Esophagus squamous epithelium (tissue), 5 donors: ENCODE results near the gene FBN3. TPM values are rescaled to one million over a fixed set of nuclear protein-coding genes. Genes with fewer than 3 reads are reported as not detected.

ENCODE experiments used
- DNase-seq: peaks from one replicate; lab custom pipeline; 2025; lab: John Stamatoyannopoulos, UW
- H3K27ac ChIP-seq, 4 donors: fragments of 200-600 bp; sonication (generic); one replicate each; pipeline ENCODE4 v1.5.1; 2016 to 2019; ENCODE audit warnings: mild to moderate bottlenecking in 1 of 4
- H3K27me3 ChIP-seq, 4 donors: fragments of 200-600 bp; sonication (generic); 1 replicate in 3 of 4; 2 replicates in 1 of 4; pipeline versions ENCODE4 v1.5.1 to v1.6.0; 2017 to 2021; ENCODE audit warnings: antibody characterized with exemption in 1 of 4
- H3K36me3 ChIP-seq, 3 donors: fragments of 200-600 bp; sonication (generic); one replicate each; pipeline ENCODE4 v1.5.1; 2016 to 2019
- H3K4me1 ChIP-seq, 3 donors: fragments of 200-600 bp; sonication (generic); one replicate each; pipeline ENCODE4 v1.5.1; 2017 to 2019
- H3K4me3 ChIP-seq, 4 donors: fragments of 200-600 bp; sonication (generic); 1 replicate in 3 of 4; 2 replicates in 1 of 4; pipeline ENCODE4 v1.5.1; 2016 to 2019; ENCODE audit warnings: mild to moderate bottlenecking in 2 of 4, moderate library complexity in 1 of 4
- H3K9me3 ChIP-seq, 3 donors: fragments of 200-600 bp; sonication (generic); one replicate each; pipeline ENCODE4 v1.5.1; 2016 to 2019
- CTCF ChIP-seq, 6 experiments: fragments of 450-650 bp in 4 of 6; fragments of 200-600 bp in 2 of 6; sonication (generic) in 2 of 6; IDR thresholded peaks; one replicate each; pipeline ENCODE4 v1.5.1; 2016 to 2019; ENCODE audit warnings: antibody characterized with exemption in 6 of 6, mild to moderate bottlenecking in 4 of 6, moderate library complexity in 4 of 6
- POLR2A ChIP-seq, 4 donors: fragments of 450-650 bp; IDR thresholded peaks; one replicate each; pipeline ENCODE4 v1.6.1; 2017; ENCODE audit warnings: antibody characterized with exemption in 4 of 4, mild to moderate bottlenecking in 4 of 4, moderate library complexity in 3 of 4
- WGBS, 2 donors: methylation state at CpG; one replicate each; pipeline ENCODE4 v1.1.5; 2018; 5-methylcytosine and 5-hydroxymethylcytosine counted together
- intact Hi-C: fragments of 100-400 bp; cut with DNase I; formaldehyde crosslinking; loops from one replicate; pipeline ENCODE4 v1.15.0; 2022
- total RNA-seq, 4 donors: library from RNA; depleted of rRNA; stranded (reverse); fragments of >200 nt; gene quantifications; one replicate each; pipeline ENCODE4 v1.1.0, GENCODE V29; 2016
- donor health status: DM: yes; HTN: yes; CAD: no.

Gene FBN3
- total RNA-seq, 4 donors from 2014 or later, result 0.09 TPM; not detected in 3

DNA sequence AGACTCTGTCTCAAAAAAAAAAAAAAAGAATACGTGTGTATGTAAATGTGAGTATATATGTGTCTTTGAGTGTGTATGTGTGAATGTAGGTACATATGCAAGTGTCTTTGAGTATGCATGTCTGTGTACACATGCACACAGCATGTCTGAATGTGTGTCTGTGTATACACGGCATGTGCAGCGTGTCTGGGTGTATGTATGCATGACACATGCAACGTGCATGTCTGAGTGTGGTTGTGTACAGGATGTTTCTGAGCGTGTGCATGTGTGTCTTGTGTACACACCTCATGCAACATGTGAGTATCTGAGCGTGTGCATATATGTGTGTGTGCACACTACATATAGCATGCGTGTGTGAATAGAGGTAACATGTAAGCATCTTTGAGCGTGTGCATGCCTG lies 20.8 kb downstream of the FBN3 start:
- Histone ChIP-seq H3K9me3 (no peaks in the 10 kb centered on the region), H3K4me3 (no peak overlapping the region), H3K36me3 (no peaks in the 10 kb centered on the region), H3K4me1 (no peaks in the 10 kb centered on the region), H3K27ac (no peak overlapping the region), H3K27me3 (peaks cover 0 to 35% (median 0%) of the 10 kb centered on the region in 4 donors)
- intact Hi-C loops, result no loop called here
- TF ChIP-seq CTCF (IDR thresholded peaks at IDR 0.05) (no peak), POLR2A (IDR thresholded peaks at IDR 0.05) (no peak)
- WGBS, 2 donors, result 80 to 87% methylated on average over 7 to 8 of the region's 8 CpGs
- no peak for DNase-seq

GRCh38 chr19:8127311-8127710 lies 22.1 kb downstream of the FBN3 start:
- intact Hi-C loops, result no loop called here
- Histone ChIP-seq H3K4me1 (no peaks in the 10 kb centered on the region), H3K27ac (no peak overlapping the region), H3K36me3 (no peaks in the 10 kb centered on the region), H3K9me3 (no peaks in the 10 kb centered on the region), H3K4me3 (no peak overlapping the region), H3K27me3 (peaks cover 0 to 30% (median 0%) of the 10 kb centered on the region in 4 donors)
- no peak for DNase-seq
- TF ChIP-seq CTCF (IDR thresholded peaks at IDR 0.05), result no peak
- TF ChIP-seq POLR2A (IDR thresholded peaks at IDR 0.05), result no peak
- WGBS, 2 donors, result 60 to 76% methylated on average over 7 of the region's 8 CpGs

DNA sequence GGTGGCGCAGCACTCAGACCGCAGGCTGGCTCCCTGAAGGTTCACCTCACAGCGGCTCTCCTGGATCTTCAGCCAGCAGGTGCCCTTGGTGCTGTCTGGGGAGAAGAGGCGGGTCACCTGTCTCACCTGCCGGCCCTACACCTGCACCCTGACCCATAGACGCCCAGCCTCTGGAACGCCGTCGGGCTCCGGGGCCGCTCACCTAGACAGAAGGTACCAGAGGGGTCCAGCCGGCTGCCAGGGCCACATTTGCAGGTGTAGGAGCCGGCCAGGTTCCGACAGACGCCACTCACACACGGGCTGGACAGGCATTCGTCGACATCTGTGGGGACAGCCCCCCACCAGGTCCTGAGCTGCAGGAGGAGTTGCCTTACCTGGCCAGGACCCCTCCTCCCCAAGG lies 22.9 kb downstream of the FBN3 start:
- no peak for DNase-seq
- H3K27ac ChIP-seq, result no peak overlapping the region
- no peaks in the 10 kb centered on the region for H3K9me3 ChIP-seq
- intact Hi-C loops, result no loop called here
- no peak overlapping the region for H3K4me3 ChIP-seq
- TF ChIP-seq CTCF (IDR thresholded peaks at IDR 0.05), result no peak
- TF ChIP-seq POLR2A (IDR thresholded peaks at IDR 0.05), result no peak
- H3K4me1 ChIP-seq, result no peaks in the 10 kb centered on the region
- peaks cover 0 to 22% (median 0%) of the 10 kb centered on the region in 4 donors for H3K27me3 ChIP-seq
- WGBS, 2 donors, result 81% methylated on average over 4 of the region's 18 CpGs; no CpG with 5 or more reads in 1 of the 2 donors
- H3K36me3 ChIP-seq, result no peaks in the 10 kb centered on the region

DNA sequence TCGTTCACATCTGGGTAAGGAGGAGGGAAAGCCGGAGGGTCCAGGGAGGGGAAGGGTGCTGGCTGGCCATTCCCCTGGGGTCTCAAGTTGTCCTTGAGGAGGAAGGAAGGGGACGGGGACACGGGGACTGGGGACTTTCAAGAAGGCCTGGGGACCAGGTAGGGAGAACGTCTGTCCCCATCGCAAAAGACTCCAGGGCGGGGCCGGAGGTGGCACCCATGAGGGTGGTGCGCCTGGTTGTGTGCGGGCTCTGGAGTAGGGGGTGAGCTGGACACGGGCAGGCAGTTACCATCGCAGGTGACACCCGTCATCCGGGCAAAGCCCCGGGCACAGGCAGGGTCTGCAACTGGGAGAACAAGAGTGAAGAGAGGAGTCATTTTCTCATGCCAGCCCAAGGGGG lies 23.4 kb downstream of the FBN3 start:
- Histone ChIP-seq H3K4me1 (no peaks in the 10 kb centered on the region), H3K9me3 (no peaks in the 10 kb centered on the region), H3K36me3 (no peaks in the 10 kb centered on the region), H3K4me3 (no peak overlapping the region), H3K27me3 (peaks cover 0 to 19% (median 0%) of the 10 kb centered on the region in 4 donors), H3K27ac (no peak overlapping the region)
- TF ChIP-seq POLR2A (IDR thresholded peaks at IDR 0.05) (no peak), CTCF (IDR thresholded peaks at IDR 0.05) (no peak)
- intact Hi-C loops, result no loop called here
- DNase-seq, result no peak
- WGBS, 2 donors, result 79 to 82% methylated on average over 13 to 14 of the region's 15 CpGs

DNA sequence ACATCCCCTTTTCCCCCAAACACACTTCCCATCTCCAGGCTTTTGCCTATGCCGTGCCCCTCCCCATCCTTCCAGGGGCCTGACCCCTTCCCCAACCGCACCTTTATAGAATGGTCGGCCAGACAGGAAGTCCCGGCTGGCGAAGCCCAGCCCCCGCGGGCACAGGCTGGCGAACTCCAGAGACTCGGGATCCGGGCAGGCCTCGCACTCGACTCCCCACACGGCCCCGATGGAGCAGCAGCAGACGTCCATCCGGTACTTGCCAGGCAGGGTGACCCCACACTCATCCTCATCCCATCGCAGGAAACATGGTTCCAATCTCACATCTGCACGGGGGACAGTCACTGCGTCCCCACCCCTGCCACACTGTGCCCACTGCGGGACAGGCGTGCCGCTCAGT lies 25.7 kb downstream of the FBN3 start:
- no peaks in the 10 kb centered on the region for H3K4me1 ChIP-seq
- intact Hi-C loops, result no loop called here
- whole genome bisulfite sequencing, 2 donors, result 78 to 94% methylated on average over 4 to 14 of the region's 22 CpGs
- DNase-seq, result no peak
- TF ChIP-seq POLR2A (IDR thresholded peaks at IDR 0.05) (no peak), CTCF (IDR thresholded peaks at IDR 0.05) (no peak)
- H3K36me3 ChIP-seq, result no peaks in the 10 kb centered on the region
- no peak overlapping the region for H3K27ac ChIP-seq
- no peaks in the 10 kb centered on the region for H3K9me3 ChIP-seq
- H3K27me3 ChIP-seq, result peaks cover 0 to 18% (median 0%) of the 10 kb centered on the region in 4 donors
- H3K4me3 ChIP-seq, result no peak overlapping the region
